ENCODE measurements around the gene PRX.

The PRX gene

GRCh38 chr19:40425450-40426287, 12.5 kb upstream of the PRX start, which contains the start of gene SERTAD1:
Gene SERTAD1 (minus strand): TSS chr19:40425992. CDS start chr19:40423546, 2,446 bp downstream.
- CTCF ChIA-PET, result interaction anchor here (0.6 to 0.9 kb wide), 3 partner anchors 18 to 121 kb away, joined by 3 to 5 read pairs (median 3); no protein-coding TSS in a partner anchor
- peak; percentile 51 for TF ChIP-seq CTCF (conservative IDR thresholded peaks at IDR 0.05; ENCODE audit: low read depth)
- POLR2A ChIA-PET (ENCODE audit: low non-redundant PET), result interaction anchor here (0.7 to 1.4 kb wide), 4 partner anchors 10 to 1464 kb away, joined by 3 to 13 read pairs (median 4); no protein-coding TSS in a partner anchor
- peak within 1 kb of the TSS; percentile 99 for H3K27ac ChIP-seq
- peak; percentile 97 for DNase-seq (ENCODE audit: low spot score)

GRCh38 chr19:40424637-40425449, 11.7 kb upstream of the PRX start:
- CTCF ChIA-PET, result interaction anchor here (0.6 to 1.1 kb wide), 3 partner anchors 9 to 119 kb away, joined by 3 to 4 read pairs (median 3); no protein-coding TSS in a partner anchor
- peak overlapping the region; percentile 99 for H3K27ac ChIP-seq
- DNase-seq (ENCODE audit: low spot score), result no peak
- POLR2A ChIA-PET (ENCODE audit: low non-redundant PET), result interaction anchor here (0.5 to 0.8 kb wide), 3 partner anchors 80 to 950 kb away, joined by 3 to 4 read pairs (median 4); no protein-coding TSS in a partner anchor
- peak; percentile 77; the same call in 1 of the 2 replicates for TF ChIP-seq CTCF (conservative IDR thresholded peaks at IDR 0.05; ENCODE audit: low read depth)

GRCh38 chr19:40423938-40424337, 10.8 kb upstream of the PRX start:
- ChIA-PET CTCF (interaction anchor here (0.6 to 1.1 kb wide), 4 partner anchors 10 to 162 kb away, joined by 3 to 4 read pairs (median 4); no protein-coding TSS in a partner anchor), POLR2A (ENCODE audit: low non-redundant PET) (interaction anchor here (0.6 to 1.4 kb wide), 3 partner anchors 20 to 949 kb away, joined by 3 to 4 read pairs (median 3); no protein-coding TSS in a partner anchor)
- H3K27ac ChIP-seq, result peak overlapping the region; percentile 93

GRCh38 chr19:40422748-40423566, 9.8 kb upstream of the PRX start:
- no peak for TF ChIP-seq CTCF (conservative IDR thresholded peaks at IDR 0.05; ENCODE audit: low read depth)
- DNase-seq (ENCODE audit: low spot score), result no peak
- H3K27ac ChIP-seq, result peak overlapping the region; percentile 93
- CTCF ChIA-PET, result interaction anchor here (0.7 kb wide), 2 partner anchors 161 to 1174 kb away, joined by 3 to 4 read pairs; no protein-coding TSS in a partner anchor
- POLR2A ChIA-PET (ENCODE audit: low non-redundant PET), result interaction anchor here (0.5 to 1.4 kb wide), 2 partner anchors 10 to 19 kb away, joined by 3 read pairs; no protein-coding TSS in a partner anchor

More at GRCh38 chr19:40423938-40424337, 10.8 kb upstream of the PRX start:
- no peak for DNase-seq (ENCODE audit: low spot score)
- TF ChIP-seq CTCF (conservative IDR thresholded peaks at IDR 0.05; ENCODE audit: low read depth), result no peak

GRCh38 chr19:40421993-40422747, 9.0 kb upstream of the PRX start:
- DNase-seq (ENCODE audit: low spot score), result no peak
- peak overlapping the region; percentile 93 for H3K27ac ChIP-seq
- no peak for TF ChIP-seq CTCF (conservative IDR thresholded peaks at IDR 0.05; ENCODE audit: low read depth)
- POLR2A ChIA-PET (ENCODE audit: low non-redundant PET), result interaction anchor here (0.5 to 2.0 kb wide), 3 partner anchors 11 to 198 kb away, joined by 3 to 10 read pairs (median 3); no protein-coding TSS in a partner anchor
- CTCF ChIA-PET, result no interaction called here

Data from RWPE1 (cell line).